Renal pelvis (tissue), 4 donors: ENCODE data around the gene THOC6. TPM values are rescaled to one million over a fixed set of nuclear protein-coding genes. Genes with fewer than 3 reads are reported as not detected.
A peak's percentile ranks its signal among the peaks of the same experiment; 100 is the strongest.
"Not testable (repeated sequence)": the region's sequence is repeated elsewhere in the genome, so short reads cannot be mapped to it uniquely, and the experiment has no call there.

Experiments used
- DNase-seq: peaks from one replicate; pipeline ENCODE4 v3.0.0-alpha.2; 2013
- polyA plus RNA-seq, 3 donors: library from polyadenylated mRNA; unstranded; fragments of 120-200 nt; gene quantifications; one replicate each; pipeline ENCODE4 v1.2.1, GENCODE V29; 2013; ENCODE audit not compliant: insufficient read length in 3 of 3

The THOC6 gene
- polyA plus RNA-seq, 3 donors = 31.8 to 36.4 (median 35.8) TPM

DNA sequence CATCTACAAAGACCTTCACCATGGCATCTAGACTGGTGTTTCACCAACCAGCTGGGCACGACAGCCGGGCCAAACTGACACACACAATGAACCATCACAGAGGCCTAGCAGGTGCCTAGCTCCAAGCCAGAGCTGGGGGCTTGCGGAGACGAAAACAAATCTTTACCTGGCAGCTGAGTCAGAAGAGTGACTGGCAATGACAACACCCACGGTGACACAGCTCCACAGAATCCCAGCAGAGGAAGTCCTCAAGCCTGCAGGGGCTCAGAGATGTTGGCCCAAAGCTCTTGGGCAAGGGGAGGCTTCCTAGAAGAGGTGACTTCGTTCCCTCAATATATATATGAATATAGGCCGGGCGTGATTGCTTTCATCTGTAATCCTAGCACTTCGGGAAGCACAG is 27.7 kb downstream of the THOC6 start:
- no peak for DNase-seq

DNA sequence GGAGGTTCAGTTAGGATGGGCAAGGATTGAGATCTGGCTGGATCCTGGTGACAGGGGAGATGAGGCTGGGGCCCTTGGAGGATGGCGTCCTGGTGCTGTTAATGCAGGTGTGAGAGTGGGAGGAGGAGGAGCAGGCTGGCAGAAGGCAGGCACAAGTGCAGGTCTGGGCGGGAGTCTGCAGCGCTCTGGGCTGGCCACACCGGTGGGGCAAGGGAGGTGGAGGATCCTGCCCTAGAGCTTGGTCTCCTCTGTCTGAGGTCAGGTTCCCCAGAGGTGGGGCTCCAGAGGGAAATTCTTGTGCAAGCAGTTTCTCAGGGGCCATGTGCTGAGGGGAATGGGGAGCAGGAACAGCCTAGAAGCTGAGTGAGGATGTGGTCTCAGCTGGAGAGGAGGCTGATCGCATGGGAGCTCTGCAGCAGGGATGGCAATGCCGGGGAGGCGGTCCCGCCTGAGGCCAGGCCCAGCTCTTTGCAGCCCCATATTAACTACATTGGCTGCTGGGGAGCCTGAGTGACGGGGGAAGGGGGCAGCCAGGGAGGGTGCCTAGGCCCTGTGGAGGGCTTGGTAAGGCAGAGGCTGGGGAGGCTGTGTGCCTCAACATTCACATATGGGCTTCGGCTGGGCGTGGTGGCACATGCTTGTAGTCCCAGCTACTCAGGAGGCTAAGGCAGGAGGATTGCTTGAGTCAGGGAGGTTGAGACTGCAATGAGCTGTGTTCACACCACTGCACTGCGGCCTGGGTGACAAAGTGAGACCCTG is 28.9 kb downstream of the THOC6 start:
- DNase-seq = not testable (repeated sequence)

DNA sequence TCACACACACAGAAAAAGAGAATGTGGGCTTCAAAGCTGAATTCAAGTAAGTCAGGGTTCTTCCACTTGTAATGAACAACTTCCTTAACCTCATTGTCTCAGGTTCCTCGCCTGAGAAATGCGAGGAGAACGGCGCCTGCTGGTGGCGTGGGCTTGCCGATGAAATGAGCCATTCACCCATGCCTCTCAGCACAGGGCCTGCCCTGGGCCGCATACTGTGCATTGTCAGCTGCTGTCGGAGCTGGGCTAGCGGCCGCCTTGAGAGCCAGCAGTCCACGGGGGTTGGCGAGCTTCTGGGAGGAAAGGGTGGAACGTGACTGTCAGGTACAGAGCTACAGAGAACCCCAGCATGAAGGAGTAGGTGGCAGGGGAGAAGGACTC is 29.5 kb downstream of the THOC6 start:
- DNase-seq = not testable (repeated sequence)

DNA sequence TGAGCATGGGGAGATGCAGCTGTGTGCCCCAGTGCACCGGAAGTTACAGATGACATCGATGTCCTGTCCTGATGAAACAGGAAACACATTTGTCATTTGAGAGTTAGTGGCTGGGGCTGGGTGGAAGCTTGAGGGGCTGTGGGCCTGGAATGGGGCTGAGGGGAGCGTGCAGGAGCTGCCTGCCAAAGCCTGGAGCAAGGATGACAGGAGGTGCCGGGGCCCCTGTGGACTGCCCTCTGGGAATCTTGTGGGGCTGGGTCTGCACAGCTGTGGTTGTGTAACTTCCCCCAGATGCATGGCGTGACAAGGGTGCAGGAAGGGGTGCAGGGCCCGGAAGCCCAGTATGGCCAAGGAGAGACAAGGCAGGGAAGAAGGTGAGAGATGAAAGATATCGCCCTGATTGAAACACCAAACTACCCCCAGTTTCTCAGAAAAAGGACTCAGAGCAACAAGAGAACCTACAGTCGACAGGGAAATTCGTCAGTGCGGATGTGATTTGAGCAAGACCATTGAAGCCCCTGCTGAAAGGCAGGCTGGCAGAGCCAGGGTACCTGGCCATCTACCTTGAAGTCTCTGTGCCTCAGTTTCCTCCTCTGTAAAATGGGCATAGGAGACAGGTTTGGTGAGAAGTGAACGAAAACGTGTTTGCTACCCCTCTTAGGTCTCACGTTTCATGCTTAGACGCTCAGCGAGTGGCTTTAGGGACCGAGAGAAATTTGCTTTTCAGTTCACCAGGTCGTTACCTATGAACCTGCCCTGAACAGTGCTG is 31.3 kb downstream of the THOC6 start:
- no peak for DNase-seq

DNA sequence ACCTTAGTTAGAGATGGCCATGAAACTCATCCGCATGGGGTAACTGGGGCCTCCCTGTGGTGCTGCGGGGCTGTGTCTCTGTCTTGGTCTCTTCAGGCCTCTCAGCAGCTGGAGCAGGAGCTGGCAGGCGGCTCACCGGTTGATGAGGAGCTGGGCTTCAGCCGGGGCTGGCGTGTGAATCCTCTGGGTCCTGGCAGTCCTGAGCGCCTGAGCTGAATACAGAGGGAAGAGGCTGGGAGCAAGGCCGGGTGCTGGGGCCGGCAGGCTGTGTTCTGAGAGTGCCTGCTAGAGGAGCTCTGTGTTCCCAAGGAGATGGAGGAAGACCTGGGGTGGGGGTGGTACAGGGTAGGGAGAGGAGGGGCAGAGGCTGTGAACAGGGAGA is 31.9 kb downstream of the THOC6 start:
- DNase-seq = not testable (repeated sequence)

DNA sequence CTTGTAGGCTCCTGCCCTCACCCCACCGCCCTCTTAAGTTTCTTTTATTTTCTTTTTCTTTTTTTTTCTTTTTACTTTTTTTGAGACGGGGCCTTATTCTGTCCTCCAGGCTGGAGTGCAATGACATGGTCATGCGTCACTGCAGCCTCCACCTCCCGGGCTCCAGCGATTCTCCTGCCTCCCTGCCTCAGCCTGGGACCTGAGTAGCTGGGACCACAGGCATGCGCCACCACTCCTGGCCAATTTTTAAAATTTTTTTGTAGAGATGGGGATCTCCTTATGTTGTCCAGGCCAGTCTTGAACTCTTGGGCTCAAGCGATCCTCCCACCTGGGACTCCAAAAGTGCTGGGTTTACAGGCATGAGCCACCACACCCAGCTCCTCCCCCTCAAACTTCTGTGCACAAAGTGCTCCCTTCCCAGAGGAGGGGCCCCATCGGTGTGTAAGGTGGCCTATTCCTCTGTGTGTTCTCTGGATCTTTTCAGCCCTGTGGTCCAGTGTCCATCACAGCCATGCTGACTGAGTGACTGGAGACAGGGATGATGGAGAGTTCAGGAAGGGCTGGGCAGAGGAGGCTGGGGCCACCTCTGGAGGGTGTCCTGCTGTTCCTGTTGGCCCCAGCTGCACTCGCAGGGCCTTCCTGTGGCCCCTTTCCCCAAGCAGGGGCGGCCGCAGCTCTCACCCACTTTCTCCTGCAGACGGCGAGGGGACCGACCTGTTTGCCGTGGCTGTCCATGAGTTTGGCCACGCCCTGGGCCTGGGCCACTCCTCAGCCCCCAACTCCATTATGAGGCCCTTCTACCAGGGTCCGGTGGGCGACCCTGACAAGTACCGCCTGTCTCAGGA is 32.7 kb downstream of the THOC6 start:
- DNase-seq = no peak

DNA sequence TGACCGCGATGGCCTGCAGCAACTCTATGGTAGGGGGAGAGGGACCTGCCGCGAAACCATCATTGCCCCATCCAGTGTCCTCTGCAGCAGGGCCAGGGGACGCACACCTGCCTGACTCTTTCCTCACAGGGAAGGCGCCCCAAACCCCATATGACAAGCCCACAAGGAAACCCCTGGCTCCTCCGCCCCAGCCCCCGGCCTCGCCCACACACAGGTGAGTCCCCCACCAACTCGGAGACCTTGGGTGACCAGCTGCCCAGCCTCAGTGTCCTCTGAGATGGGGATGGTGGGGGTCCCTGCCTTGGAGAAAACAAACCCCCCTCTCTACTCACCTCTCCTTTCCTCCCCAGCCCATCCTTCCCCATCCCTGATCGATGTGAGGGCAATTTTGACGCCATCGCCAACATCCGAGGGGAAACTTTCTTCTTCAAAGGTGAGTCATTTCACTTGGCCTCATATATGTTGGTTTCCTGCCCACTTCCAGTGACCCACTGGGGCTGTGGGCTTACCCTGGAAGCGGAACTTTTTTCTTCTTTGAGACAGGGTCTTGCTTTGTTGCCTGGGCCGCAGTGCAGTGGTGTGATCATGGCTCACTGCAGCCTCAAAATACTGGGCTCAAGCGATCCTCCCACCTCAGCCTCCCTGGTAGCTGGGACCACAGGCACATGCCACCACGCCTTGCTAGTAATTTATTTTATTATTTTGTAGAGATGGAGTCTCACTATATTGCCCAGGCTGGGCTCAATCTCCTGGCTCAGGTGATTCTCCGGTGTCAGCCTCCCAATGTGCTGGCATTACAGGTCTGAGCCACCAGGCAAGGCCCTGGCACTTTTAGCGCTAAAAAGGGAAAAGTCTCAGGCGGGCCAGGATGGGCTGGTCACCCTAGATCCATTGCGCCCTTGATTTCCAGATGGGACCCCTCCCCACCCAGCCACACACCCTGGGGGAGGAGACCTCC is 33.6 kb downstream of the THOC6 start:
- DNase-seq = no peak

DNA sequence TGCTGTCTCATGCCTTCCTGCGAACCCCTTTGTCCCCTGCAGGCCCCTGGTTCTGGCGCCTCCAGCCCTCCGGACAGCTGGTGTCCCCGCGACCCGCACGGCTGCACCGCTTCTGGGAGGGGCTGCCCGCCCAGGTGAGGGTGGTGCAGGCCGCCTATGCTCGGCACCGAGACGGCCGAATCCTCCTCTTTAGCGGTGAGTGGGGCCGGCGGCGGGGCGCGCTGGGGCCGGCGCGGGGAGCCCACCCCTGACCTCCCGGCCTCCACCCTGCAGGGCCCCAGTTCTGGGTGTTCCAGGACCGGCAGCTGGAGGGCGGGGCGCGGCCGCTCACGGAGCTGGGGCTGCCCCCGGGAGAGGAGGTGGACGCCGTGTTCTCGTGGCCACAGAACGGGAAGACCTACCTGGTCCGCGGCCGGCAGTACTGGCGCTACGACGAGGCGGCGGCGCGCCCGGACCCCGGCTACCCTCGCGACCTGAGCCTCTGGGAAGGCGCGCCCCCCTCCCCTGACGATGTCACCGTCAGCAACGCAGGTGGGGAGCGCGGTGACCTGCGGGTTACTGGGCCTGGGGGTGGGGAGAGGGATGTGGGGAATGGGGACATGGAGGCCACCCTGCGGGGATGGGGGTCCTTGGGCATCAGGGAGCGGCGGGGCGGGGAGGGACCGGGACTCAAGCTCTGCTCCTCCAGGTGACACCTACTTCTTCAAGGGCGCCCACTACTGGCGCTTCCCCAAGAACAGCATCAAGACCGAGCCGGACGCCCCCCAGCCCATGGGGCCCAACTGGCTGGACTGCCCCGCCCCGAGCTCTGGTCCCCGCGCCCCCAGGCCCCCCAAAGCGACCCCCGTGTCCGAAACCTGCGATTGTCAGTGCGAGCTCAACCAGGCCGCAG is 34.5 kb downstream of the THOC6 start:
- peak; percentile 42 for DNase-seq

DNA sequence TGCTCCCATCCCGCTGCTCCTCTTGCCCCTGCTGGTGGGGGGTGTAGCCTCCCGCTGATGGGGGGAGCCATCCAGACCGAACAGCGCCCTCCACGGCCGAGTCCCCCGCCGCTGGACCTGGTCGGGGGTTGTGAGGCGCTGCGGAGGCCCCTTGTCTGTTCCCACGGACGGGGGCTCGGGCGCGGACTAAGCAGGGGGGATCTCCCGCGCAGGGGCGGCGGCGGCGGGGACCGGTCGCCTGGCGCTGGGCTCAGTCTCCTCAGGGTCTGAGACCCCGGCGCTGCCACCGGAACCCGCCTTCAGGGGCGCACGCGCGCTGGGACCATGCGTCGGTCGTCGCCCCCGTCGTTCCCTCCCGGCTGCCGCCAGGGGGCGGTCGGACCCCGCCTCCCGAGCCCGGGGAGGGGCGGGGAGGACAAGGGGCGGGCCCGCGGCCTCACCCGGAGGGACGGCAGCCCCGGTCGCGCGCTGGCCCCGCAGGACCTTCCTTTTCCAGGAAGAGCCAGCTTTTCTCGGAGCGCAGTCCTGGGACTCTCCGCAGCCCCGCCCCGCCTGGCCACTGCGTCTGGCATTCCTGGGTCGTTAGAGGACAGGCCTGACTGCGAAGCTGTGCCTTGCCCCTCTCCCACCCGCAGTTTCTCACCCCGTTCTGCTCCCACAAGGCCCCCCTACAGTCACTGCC is 35.3 kb downstream of the THOC6 start:
- DNase-seq = peak; percentile 89

DNA sequence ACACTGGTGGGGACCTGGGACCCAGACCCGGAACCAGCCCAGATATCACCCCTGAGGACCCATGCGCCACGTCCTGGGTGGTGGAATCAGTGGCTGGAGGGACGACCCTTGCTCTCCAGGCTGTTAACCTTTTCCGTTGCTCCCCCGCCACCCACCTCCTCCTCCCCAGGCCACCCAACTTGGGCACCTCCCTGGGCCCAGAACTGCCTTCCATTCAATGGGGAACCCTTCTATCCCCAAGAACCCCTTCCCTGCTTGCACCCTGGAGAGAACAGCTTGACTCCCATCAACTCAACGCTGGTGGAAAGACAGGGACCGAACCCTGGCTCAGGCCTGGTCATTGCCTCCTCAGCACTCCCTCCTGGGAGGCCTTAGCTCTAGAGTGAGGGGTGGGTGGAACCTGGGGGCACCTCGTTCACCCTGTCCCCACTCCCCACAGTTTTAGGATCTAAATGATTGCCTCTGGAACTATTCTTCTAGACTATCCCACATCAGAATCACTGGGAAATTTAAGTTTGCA is 35.9 kb downstream of the THOC6 start:
- DNase-seq = no peak

DNA sequence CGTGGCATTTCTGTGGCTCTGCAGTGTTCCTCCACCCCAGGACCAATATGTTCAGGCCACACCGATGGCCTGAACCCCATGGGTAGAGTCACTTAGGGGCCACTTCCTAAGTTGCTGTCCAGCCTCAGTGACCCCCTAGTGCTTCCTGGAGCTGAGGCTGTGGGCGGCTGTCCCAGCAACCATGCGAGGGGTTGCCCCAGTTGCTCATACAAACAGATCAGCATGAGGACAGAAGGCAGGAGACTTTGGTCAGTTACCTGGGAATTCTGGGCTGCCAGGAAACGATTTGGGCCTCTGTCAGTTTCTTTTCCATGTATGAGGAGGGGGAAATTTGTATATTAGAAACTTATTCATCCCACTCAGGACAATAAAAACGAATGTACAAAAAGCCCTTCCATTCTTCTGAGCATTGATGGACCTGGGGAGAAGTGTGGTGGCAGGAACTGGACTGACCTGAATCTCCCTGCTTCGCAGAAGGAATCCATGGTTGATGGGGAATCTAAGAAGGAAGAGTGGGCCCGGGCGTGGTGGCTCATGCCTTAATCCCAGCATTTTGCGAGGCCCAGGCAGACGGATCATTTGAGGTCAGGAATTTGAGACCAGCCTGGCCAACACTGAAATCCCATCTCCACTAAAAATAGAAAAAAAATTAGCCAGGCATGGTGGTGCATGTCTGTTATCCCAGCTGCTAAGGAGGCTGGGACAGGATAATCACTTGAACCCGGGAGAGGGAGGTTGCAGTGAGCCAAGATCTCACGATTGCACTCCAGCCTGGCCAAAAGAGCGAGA is 36.7 kb downstream of the THOC6 start:
- DNase-seq = no peak

DNA sequence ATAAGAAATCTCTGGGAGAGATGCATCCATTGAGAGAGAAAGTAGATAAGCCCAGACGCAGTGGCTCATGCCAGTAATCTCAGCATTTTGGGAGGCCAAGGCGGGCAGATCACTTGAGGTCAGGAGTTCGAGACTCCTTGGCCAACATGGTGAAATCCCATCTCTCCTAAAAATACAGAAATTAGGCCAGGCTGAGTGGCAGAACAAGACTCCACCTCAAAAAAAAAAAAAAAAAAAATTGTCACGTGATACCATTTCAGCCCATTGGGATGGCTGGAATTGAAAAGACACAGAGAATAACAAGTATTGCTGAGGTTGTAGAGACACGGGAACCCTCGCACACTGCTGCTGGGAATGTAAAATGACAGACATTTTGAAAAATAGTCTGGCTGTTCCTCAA is 38.7 kb downstream of the THOC6 start:
- no peak for DNase-seq

DNA sequence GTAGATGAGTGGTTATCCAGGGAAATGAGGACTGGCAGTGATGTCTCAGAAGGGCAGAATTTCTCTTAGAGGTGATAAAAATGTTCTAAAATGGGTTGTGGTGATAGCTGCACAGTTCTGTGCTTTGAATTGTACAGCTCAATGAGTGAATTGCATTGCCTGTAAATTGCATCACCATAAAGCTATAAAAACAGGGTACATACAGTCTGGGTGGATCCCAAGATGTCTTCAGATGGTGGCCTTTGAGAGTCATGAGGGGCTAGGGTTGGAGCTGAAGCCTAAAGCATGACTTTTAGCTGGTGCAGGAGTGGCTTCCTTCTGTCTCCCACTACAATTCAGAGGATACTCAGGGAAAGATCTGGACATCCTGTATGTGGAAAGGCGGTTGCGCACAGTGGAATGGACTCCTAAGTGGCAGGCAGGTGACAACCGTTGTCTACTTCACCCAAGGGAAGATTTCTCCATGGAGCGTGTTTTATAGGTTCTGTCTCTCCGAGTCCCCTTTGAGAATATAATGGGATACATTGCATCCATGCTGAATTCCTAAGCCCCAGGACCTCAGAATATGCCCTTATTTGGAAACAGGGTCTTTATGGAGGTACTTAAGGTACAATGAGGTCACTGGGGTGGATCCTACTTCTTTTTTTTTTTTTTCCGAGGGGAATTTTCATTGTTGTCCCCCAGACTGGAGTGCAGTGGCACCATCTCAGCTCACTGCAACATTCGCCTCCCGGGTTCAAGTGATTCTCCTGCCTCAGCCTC is 40.0 kb downstream of the THOC6 start:
- DNase-seq = no peak

DNA sequence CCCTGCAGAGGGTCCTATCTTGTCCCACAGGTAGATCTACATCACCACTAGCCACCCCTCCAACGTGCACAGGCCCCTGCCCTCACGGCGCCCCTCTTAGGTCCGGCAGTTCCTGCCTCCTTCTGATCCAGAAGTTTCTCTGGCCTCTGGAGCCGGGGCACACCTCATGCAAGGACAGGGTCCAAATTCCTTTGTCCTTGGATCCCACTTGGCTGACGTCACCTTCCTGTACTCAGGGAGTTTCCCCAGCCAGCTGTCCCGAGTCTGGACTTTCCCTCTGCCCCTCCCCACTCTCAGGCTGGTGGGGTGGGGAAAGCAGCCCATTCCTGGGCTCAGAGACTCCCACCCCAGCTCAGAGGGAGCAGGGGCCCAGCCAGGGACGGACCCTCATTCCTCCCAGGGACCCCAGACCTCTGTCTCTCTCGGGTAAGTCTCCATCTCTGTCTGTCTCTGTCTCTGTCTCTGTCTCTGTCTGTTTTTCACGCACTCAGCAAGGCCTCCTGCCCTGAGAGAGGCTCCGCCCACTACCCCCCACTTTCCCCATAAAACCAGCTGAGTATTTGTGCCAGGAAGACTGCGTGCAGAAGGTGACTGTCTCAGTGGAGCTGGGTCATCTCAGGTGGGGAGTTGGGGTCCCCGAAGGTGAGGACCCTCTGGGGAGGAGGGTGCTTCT is 41.4 kb downstream of the THOC6 start, which contains the start of gene IL32:
IL32 (plus strand) TSS at position 572 of the 673 bp plus-strand sequence. CDS start 172 bp downstream, outside the sequence.
- peak; percentile 44 for DNase-seq

DNA sequence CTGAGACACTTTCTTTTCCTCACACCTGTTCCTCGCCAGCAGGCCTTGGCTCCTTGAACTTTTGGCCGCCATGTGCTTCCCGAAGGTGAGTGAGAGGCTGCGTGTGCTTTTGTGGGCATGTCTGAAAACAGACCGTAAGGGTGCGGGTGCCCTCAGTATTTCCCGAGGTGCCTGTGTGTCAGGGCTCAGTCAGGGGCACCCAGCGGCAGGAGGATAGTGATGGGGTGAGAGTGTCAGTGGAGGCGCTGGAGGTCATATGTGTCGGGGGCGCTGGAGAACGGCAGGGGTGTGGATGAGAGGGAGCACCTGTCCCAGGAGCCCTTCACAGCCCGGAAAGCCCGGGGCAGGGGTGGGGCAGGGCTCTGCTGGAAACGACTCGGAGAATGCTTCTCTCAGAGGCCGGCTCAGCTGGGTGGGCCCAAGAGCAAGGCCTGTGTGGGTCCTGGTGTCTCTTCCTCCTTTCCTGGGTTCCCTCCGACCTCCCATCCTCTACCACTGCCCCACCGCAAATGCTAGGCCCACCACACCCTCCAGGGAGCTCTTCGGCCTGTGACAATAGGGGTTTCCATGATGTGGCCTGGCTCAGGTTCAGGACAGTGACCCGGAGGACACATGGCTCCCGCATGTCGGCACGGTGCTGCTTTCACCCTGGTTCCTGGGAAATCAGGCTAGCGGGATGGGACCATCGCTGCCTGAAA is 42.1 kb downstream of the THOC6 start:
- DNase-seq = no peak

DNA sequence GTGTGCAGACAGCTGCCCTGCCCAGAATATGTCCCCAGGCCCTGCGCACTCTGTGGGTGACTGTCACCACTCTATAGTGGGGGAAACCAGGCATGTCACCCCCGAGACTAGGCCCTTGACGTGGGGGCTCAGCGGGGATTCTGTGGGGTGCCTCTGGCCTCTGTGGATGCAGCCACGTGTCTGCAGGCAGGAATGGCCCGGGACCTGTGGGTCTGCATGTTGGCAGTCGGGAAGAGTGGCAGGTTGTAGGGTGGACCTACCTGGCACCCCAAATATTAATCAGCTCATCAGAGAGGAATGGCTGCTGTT is 42.6 kb downstream of the THOC6 start:
- no peak for DNase-seq

DNA sequence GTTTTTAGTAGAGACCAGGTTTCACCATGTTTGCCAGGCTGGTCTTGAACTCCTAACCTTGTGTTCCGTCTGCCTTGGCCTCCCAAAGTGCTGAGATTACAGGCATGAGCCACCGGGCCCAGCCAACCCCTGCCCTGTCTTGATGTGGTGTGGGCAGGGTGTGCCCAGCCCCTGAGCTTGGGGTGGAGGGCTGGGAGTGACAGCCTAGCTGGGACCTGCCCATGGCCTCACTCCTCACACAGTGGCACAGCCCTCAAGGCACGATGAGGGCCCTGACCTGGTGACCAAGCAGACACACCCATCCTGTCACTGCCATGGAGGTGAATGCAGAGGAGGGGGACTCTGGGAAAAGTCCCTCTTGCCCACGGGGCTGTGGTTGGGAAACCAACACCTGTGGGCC is 44.7 kb downstream of the THOC6 start:
- DNase-seq = no peak
